ENCODE data around the gene CTNND2.

DNA sequence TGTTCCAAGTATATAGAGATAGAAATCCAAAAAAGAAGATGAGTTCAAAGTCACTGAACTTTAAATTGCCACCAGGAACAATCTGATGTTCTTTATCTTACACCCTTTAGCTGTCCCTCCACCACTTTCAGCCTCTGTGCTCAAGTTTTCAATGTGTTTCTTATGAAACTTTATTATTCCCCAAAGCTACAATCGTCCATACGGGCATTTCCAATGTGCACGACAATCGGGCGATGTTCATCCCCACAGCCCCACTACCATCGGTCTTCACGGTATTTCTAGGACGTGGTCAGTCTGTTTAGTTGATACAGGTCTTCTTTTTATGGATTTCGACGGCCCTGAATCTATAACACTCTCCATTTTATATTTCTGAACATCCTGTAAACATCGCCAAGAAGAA is 904.5 kb downstream of the CTNND2 start:
- TF ChIP-seq CTCF (IDR thresholded peaks at IDR 0.05; ENCODE audit: low read length) (no peak), EZH2phosphoT487 (IDR thresholded peaks at IDR 0.05; ENCODE audit: low read length) (no peak), EZH2 (optimal IDR thresholded peaks at IDR 0.05; ENCODE audit: low read depth, low read length) (no peak)
